PC-3 (cell line): Measurements from ENCODE around the gene TNFRSF6B. TPM values are rescaled to one million over a fixed set of nuclear protein-coding genes. Genes with fewer than 3 reads are reported as not detected.

ENCODE experiments used
- ATAC-seq: fragments of 200-7000 bp; cut with Tn5 transposase; 2 replicates; pipeline ENCODE4 v1.9.1; 2020; ENCODE audit warnings: mild to moderate bottlenecking, moderate library complexity
- BruUV-seq: library from RNA; stranded (reverse); fragments of 400-500 nt; replicated peaks from 2 replicates; lab custom pipeline; 2021; lab: Mats Ljungman, UMichigan
- CTCF ChIA-PET: fragments of 300-600 bp; sonication (Branson Sonifier 250); formaldehyde crosslinking; loops from one replicate; lab custom pipeline; 2022; ENCODE audit warnings: antibody characterized with exemption; lab: Charles Lee
- POLR2A ChIA-PET: fragments of 300-600 bp; sonication (Branson Sonifier 250); formaldehyde crosslinking; loops from one replicate; lab custom pipeline; 2022; ENCODE audit warnings: antibody characterized with exemption; ENCODE audit not compliant: unreplicated experiment; lab: Charles Lee
- DNase-seq: peaks from one replicate; pipeline ENCODE4 v3.0.0-alpha.2; 2015
- H2AFZ ChIP-seq: fragments of 300-600 bp; sonication (generic); 2 replicates; pipeline ENCODE4 v1.6.0; 2016; ENCODE audit warnings: antibody characterized with exemption, low read length
- H3F3A ChIP-seq: fragments of 300-600 bp; sonication (generic); one replicate; pipeline ENCODE4 v1.6.0; 2017; ENCODE audit warnings: antibody characterized with exemption, low read length, control low read depth, mild to moderate bottlenecking; ENCODE audit not compliant: unreplicated experiment
- H3K27ac ChIP-seq: fragments of 300-600 bp; sonication (generic); 2 replicates; pipeline ENCODE4 v1.5.1; 2016; ENCODE audit warnings: mild to moderate bottlenecking, low read length
- H3K27me3 ChIP-seq: fragments of 300-600 bp; sonication (generic); 2 replicates; pipeline ENCODE4 v1.6.1; 2016; ENCODE audit warnings: low read length, mixed read lengths
- H3K36me3 ChIP-seq: fragments of 300-600 bp; sonication (generic); 2 replicates; pipeline ENCODE4 v1.6.1; 2016; ENCODE audit warnings: low read depth, mixed run types, low read length, mixed read lengths
- H3K4me1 ChIP-seq: fragments of 300-600 bp; sonication (generic); 2 replicates; pipeline ENCODE4 v1.5.1; 2016; ENCODE audit warnings: low read length; ENCODE audit not compliant: insufficient read depth
- H3K4me2 ChIP-seq: fragments of 300-600 bp; sonication (generic); 2 replicates; pipeline ENCODE4 v1.6.0; 2016; ENCODE audit warnings: low read length
- H3K4me3 ChIP-seq: fragments of 300-600 bp; sonication (generic); 2 replicates; pipeline ENCODE4 v1.5.1; 2016; ENCODE audit warnings: mild to moderate bottlenecking, low read length, mixed read lengths
- H3K79me2 ChIP-seq: fragments of 300-600 bp; sonication (generic); 2 replicates; pipeline ENCODE4 v1.6.1; 2017; ENCODE audit warnings: low read length, mixed read lengths
- H3K9ac ChIP-seq: fragments of 300-600 bp; sonication (generic); 2 replicates; pipeline ENCODE4 v1.6.0; 2016; ENCODE audit warnings: mild to moderate bottlenecking, low read length
- H3K9me2 ChIP-seq: fragments of 300-600 bp; sonication (generic); replicated peaks from 2 replicates; pipeline ENCODE4 v1.6.1; 2016; ENCODE audit warnings: mixed run types, low read length, mixed read lengths
- H3K9me3 ChIP-seq: fragments of 300-600 bp; sonication (generic); 2 replicates; pipeline ENCODE4 v1.6.1; 2016; ENCODE audit warnings: low read length, mixed read lengths
- H4K20me1 ChIP-seq: fragments of 300-600 bp; sonication (generic); 2 replicates; pipeline ENCODE4 v1.6.1; 2016; ENCODE audit warnings: low read length, mixed read lengths
- EZH2 ChIP-seq: fragments of 300-600 bp; sonication (generic); IDR thresholded peaks from one replicate; pipeline ENCODE4 v1.6.1; 2017; ENCODE audit warnings: antibody characterized with exemption, mild to moderate bottlenecking, low read length; ENCODE audit not compliant: unreplicated experiment
- EZH2phosphoT487 ChIP-seq: fragments of 300-600 bp; sonication (generic); IDR thresholded peaks from 2 replicates; pipeline ENCODE4 v1.6.1; 2018; ENCODE audit warnings: mild to moderate bottlenecking, antibody characterized with exemption, low read length, borderline replicate concordance
- intact Hi-C: fragments of 100-400 bp; cut with micrococcal nuclease; formaldehyde crosslinking; loops from 2 replicates; pipeline ENCODE4 v1.9.0; 2023
- total RNA-seq: library from RNA; depleted of rRNA; stranded (reverse); fragments of >200 nt; gene quantifications from 2 replicates; pipeline ENCODE4 v1.2.3, GENCODE V29; 2014
- TF ChIP-seq, protein P1 (sequence below): fragments of 300-600 bp; sonication (generic); conservative IDR thresholded peaks from 2 replicates; pipeline ENCODE4 v1.5.1; 2017; ENCODE audit warnings: antibody characterized with exemption, low read depth, mild to moderate bottlenecking, low read length

TNFRSF6B gene
- total RNA-seq, 1 experiment from 2014 or later: 41.6 TPM

GRCh38 chr20:63703976-63704748, 7.7 kb downstream of the TNFRSF6B start:
- Histone ChIP-seq H3K27me3 (no peaks in the 10 kb centered on the region), H3F3A (no peaks in the 10 kb centered on the region), H4K20me1 (no peaks in the 10 kb centered on the region), H3K9me2 (no peaks in the 10 kb centered on the region), H3K4me1 (peaks cover 23% of the 10 kb centered on the region), H3K9me3 (no peaks in the 10 kb centered on the region), H3K27ac (no peak overlapping the region), H3K36me3 (peaks cover 30% of the 10 kb centered on the region), H3K79me2 (peaks cover 46% of the 10 kb centered on the region), H2AFZ (no peak overlapping the region), H3K4me3 (no peak overlapping the region), H3K4me2 (no peak overlapping the region), H3K9ac (no peak overlapping the region)
- DNase-seq: no peak
- ATAC-seq: no peak
- TF ChIP-seq EZH2phosphoT487: no peak
- TF ChIP-seq, protein P1, sequence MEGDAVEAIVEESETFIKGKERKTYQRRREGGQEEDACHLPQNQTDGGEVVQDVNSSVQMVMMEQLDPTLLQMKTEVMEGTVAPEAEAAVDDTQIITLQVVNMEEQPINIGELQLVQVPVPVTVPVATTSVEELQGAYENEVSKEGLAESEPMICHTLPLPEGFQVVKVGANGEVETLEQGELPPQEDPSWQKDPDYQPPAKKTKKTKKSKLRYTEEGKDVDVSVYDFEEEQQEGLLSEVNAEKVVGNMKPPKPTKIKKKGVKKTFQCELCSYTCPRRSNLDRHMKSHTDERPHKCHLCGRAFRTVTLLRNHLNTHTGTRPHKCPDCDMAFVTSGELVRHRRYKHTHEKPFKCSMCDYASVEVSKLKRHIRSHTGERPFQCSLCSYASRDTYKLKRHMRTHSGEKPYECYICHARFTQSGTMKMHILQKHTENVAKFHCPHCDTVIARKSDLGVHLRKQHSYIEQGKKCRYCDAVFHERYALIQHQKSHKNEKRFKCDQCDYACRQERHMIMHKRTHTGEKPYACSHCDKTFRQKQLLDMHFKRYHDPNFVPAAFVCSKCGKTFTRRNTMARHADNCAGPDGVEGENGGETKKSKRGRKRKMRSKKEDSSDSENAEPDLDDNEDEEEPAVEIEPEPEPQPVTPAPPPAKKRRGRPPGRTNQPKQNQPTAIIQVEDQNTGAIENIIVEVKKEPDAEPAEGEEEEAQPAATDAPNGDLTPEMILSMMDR: no peak
- TF ChIP-seq EZH2: no peak
- intact Hi-C loops: no loop called here
- CTCF ChIA-PET: no interaction called here
- POLR2A ChIA-PET: no interaction called here
- BruUV-seq: no TSS peak

GRCh38 chr20:63704749-63705117, 8.3 kb downstream of the TNFRSF6B start:
- no TSS peak for BruUV-seq

More at GRCh38 chr20:63704749-63705117, 8.3 kb downstream of the TNFRSF6B start:
- Histone ChIP-seq H3K9me2 (no peaks in the 10 kb centered on the region), H3K4me1 (peaks cover 21% of the 10 kb centered on the region), H3K9ac (no peak overlapping the region), H3K4me3 (no peak overlapping the region), H3K27me3 (no peaks in the 10 kb centered on the region), H3K9me3 (no peaks in the 10 kb centered on the region), H3F3A (no peaks in the 10 kb centered on the region), H3K36me3 (peaks cover 33% of the 10 kb centered on the region), H4K20me1 (no peaks in the 10 kb centered on the region), H3K27ac (no peak overlapping the region), H3K4me2 (no peak overlapping the region), H3K79me2 (peaks cover 52% of the 10 kb centered on the region), H2AFZ (no peak overlapping the region)
- TF ChIP-seq EZH2phosphoT487: no peak
- TF ChIP-seq, protein P1: no peak
- POLR2A ChIA-PET: no interaction called here
- no peak for ATAC-seq
- intact Hi-C loops: loop anchor here (5.0 kb wide), 1 partner anchor 78 kb away; no protein-coding TSS in a partner anchor
- CTCF ChIA-PET: no interaction called here
- no peak for DNase-seq
